IMR-90 (cell line): Measurements from ENCODE around the gene GCSAM. TPM values are rescaled to one million over a fixed set of nuclear protein-coding genes. Genes with fewer than 3 reads are reported as not detected.

Experiments
- ATAC-seq: fragments of 200-7000 bp; cut with Tn5 transposase; 2 replicates; pipeline ENCODE4 v1.9.1; 2020; ENCODE audit warnings: low read depth, mild to moderate bottlenecking, moderate library complexity
- BruUV-seq: library from RNA; stranded (reverse); fragments of 400-500 nt; replicated peaks from 2 replicates; lab custom pipeline; 2021; lab: Mats Ljungman, UMichigan
- CTCF ChIA-PET: fragments of 300-600 bp; formaldehyde crosslinking; extraction: SDS; loops from one replicate; lab custom pipeline; 2021; ENCODE audit warnings: antibody characterized with exemption; lab: Yijun Ruan, JAX
- POLR2A ChIA-PET: fragments of 300-600 bp; sonication (Branson Sonifier 250); formaldehyde crosslinking; loops from one replicate; lab custom pipeline; 2022; ENCODE audit warnings: antibody characterized with exemption; ENCODE audit not compliant: unreplicated experiment; lab: Charles Lee
- DNase-seq: peaks from one replicate; pipeline ENCODE4 v3.0.0; 2013
- H2AFZ ChIP-seq: replicated peaks from 2 replicates; pipeline ENCODE3; 2013; ENCODE audit warnings: low read length, mild to moderate bottlenecking; ENCODE audit not compliant: poor library complexity
- H2AK5ac ChIP-seq: 2 replicates; pipeline ENCODE4 v1.6.1; 2013; ENCODE audit warnings: low read depth, low read length, inconsistent platforms
- H2AK9ac ChIP-seq: replicated peaks from 2 replicates; pipeline ENCODE3; 2013; ENCODE audit warnings: mild to moderate bottlenecking, low read depth, low read length, moderate library complexity; ENCODE audit not compliant: poor library complexity
- H2BK120ac ChIP-seq: 2 replicates; pipeline ENCODE4 v1.6.1; 2013; ENCODE audit warnings: low read depth, low read length, inconsistent platforms
- H2BK15ac ChIP-seq: 3 replicates; pipeline ENCODE4 v1.6.1; 2013; ENCODE audit warnings: low read depth, low read length, inconsistent platforms
- H2BK20ac ChIP-seq: 2 replicates; pipeline ENCODE4 v1.6.1; 2013; ENCODE audit warnings: low read depth, mild to moderate bottlenecking, inconsistent platforms, low read length, moderate library complexity
- H2BK5ac ChIP-seq: 2 replicates; pipeline ENCODE4 v1.6.1; 2013; ENCODE audit warnings: mild to moderate bottlenecking, low read depth, low read length, inconsistent platforms; ENCODE audit not compliant: poor library complexity, severe bottlenecking
- H3K14ac ChIP-seq: replicated peaks from 2 replicates; pipeline ENCODE4 v1.6.1; 2013; ENCODE audit warnings: low read depth, low read length, inconsistent platforms
- H3K18ac ChIP-seq: 2 replicates; pipeline ENCODE4 v1.6.1; 2013; ENCODE audit warnings: low read depth, low read length, control low read depth
- H3K23ac ChIP-seq: 2 replicates; pipeline ENCODE4 v1.6.1; 2013; ENCODE audit warnings: low read depth, low read length, inconsistent platforms
- H3K27ac ChIP-seq: 2 replicates; pipeline ENCODE4 v1.5.1; 2013; ENCODE audit warnings: mild to moderate bottlenecking, control low read depth, low read length; ENCODE audit not compliant: insufficient read depth
- H3K27me3 ChIP-seq: 2 replicates; pipeline ENCODE4 v1.6.1; 2013; ENCODE audit warnings: low read length; ENCODE audit not compliant: control insufficient read depth, insufficient read depth
- H3K36me3 ChIP-seq: 2 replicates; pipeline ENCODE4 v1.6.1; 2013; ENCODE audit warnings: low read length, mixed read lengths; ENCODE audit not compliant: control insufficient read depth, insufficient read depth
- H3K4ac ChIP-seq: 2 replicates; pipeline ENCODE4 v1.6.1; 2013; ENCODE audit warnings: low read depth, low read length, inconsistent platforms
- H3K4me1 ChIP-seq: 2 replicates; pipeline ENCODE4 v1.6.1; 2013; ENCODE audit warnings: low read length, mixed read lengths; ENCODE audit not compliant: control insufficient read depth, insufficient read depth
- H3K4me2 ChIP-seq: 2 replicates; pipeline ENCODE4 v1.6.1; 2013; ENCODE audit warnings: low read depth, mild to moderate bottlenecking, control low read depth, low read length, moderate library complexity
- H3K4me3 ChIP-seq: 2 replicates; pipeline ENCODE4 v1.5.1; 2013; ENCODE audit warnings: low read depth, mild to moderate bottlenecking, control low read depth, low read length, moderate library complexity; ENCODE audit not compliant: insufficient read depth
- H3K56ac ChIP-seq: 2 replicates; pipeline ENCODE4 v1.6.1; 2013; ENCODE audit warnings: low read length, inconsistent platforms; ENCODE audit not compliant: insufficient read depth; ENCODE audit errors: extremely low read depth
- H3K79me1 ChIP-seq, 2 experiments: 2 replicates each; pipeline ENCODE4 v1.6.1; 2013; ENCODE audit warnings: low read length in 2 of 2, inconsistent platforms in 1 of 2, low read depth in 1 of 2
- H3K9ac ChIP-seq: 2 replicates; pipeline ENCODE4 v1.6.1; 2013; ENCODE audit warnings: low read depth, low read length, control low read depth
- H3K9me1 ChIP-seq: 2 replicates; pipeline ENCODE4 v1.6.1; 2013; ENCODE audit warnings: low read length, inconsistent platforms; ENCODE audit not compliant: insufficient read depth
- H3K9me3 ChIP-seq: 2 replicates; pipeline ENCODE4 v1.6.1; 2013; ENCODE audit warnings: low read length; ENCODE audit not compliant: control insufficient read depth, insufficient read depth
- H4K20me1 ChIP-seq: 2 replicates; pipeline ENCODE4 v1.6.1; 2013; ENCODE audit warnings: low read length, inconsistent platforms; ENCODE audit not compliant: insufficient read depth
- H4K5ac ChIP-seq: 2 replicates; pipeline ENCODE4 v1.6.1; 2013; ENCODE audit warnings: mild to moderate bottlenecking, low read depth, low read length, control low read depth
- H4K8ac ChIP-seq, 2 experiments: 2 replicates each; pipeline ENCODE4 v1.6.1; 2013; ENCODE audit warnings: low read depth in 2 of 2, low read length in 2 of 2, control low read depth in 1 of 2, inconsistent platforms in 1 of 2
- H4K91ac ChIP-seq: 2 replicates; pipeline ENCODE4 v1.6.1; 2013; ENCODE audit warnings: low read depth, low read length, inconsistent platforms; ENCODE audit not compliant: insufficient read depth
- BHLHE40 ChIP-seq: fragments of 150-350 bp; IDR thresholded peaks from 2 replicates; pipeline ENCODE4 v1.6.1; 2016; ENCODE audit warnings: mild to moderate bottlenecking, low read depth, low read length
- WGBS, 2 experiments: methylation state at CpG; one replicate each; pipeline versions ENCODE4 v1.1.5 to v1.1.7; 2013; ENCODE audit warnings: missing lambda C conversion rate in 2 of 2; ENCODE audit not compliant: insufficient read length in 1 of 2; ENCODE audit errors: extremely low coverage in 2 of 2; 5-methylcytosine and 5-hydroxymethylcytosine counted together
- dilution Hi-C: fragments of 300-500 bp; cut with HindIII; formaldehyde crosslinking; loops from one replicate; pipeline ENCODE4 v1.14.3; 2018; ENCODE audit warnings: low sequenced_read_pairs; ENCODE audit not compliant: unreplicated experiment
- in situ Hi-C: fragments of 300-500 bp; cut with MboI; formaldehyde crosslinking; loops from 3 replicates; pipeline ENCODE4 v1.14.3; 2019; ENCODE audit warnings: low sequenced_read_pairs, inconsistent platforms, mixed read lengths
- intact Hi-C: fragments of 100-400 bp; cut with micrococcal nuclease; formaldehyde crosslinking; loops from 2 replicates; pipeline ENCODE4 v1.10.0; 2022
- polyA plus RNA-seq, 3 experiments: library from polyadenylated mRNA; depleted of rRNA; stranded (reverse); fragments of >200 nt; gene quantifications; 2 replicates each; pipeline ENCODE4 v1.2.3, GENCODE V29; 2012; ENCODE audit warnings: low replicate concordance in 1 of 3
- total RNA-seq: library from RNA; depleted of rRNA; stranded (reverse); fragments of >200 nt; gene quantifications from 2 replicates; pipeline ENCODE4 v1.2.3, GENCODE V29; 2012

Gene GCSAM
- total and polyA plus RNA-seq, 2 of the 4 experiments (the other 2 are of a cell fraction), result not detected

GRCh38 chr3:112115806-112116383 is 17.2 kb downstream of the GCSAM start:
- no peak overlapping the region for H3K18ac ChIP-seq
- H4K91ac ChIP-seq, result no peak overlapping the region
- H2AFZ ChIP-seq, result no peak overlapping the region
- no peak overlapping the region for H2BK20ac ChIP-seq
- no peak overlapping the region for H4K8ac ChIP-seq
- H3K14ac ChIP-seq, result no peak overlapping the region
- H2BK15ac ChIP-seq, result no peak overlapping the region
- H3K9me1 ChIP-seq, result no peaks in the 10 kb centered on the region
- H3K27ac ChIP-seq, result no peak overlapping the region
- ATAC-seq (no peak), DNase-seq (no peak)
- H3K9ac ChIP-seq, result no peak overlapping the region
- H3K56ac ChIP-seq, result no peak overlapping the region
- 100% methylated on average over 1 of the region's 6 CpGs; no CpG with 5 or more reads in 1 of the 2 experiments for WGBS, 2 experiments
- H3K27me3 ChIP-seq, result no peaks in the 10 kb centered on the region
- H3K23ac ChIP-seq, result no peak overlapping the region
- H4K5ac ChIP-seq, result no peak overlapping the region
- dilution Hi-C loops (no loop called here), in situ Hi-C loops (no loop called here), intact Hi-C loops (no loop called here)
- no peaks in the 10 kb centered on the region for H3K9me3 ChIP-seq
- peaks cover 6% of the 10 kb centered on the region for H3K36me3 ChIP-seq
- no peak for TF ChIP-seq BHLHE40
- H3K4ac ChIP-seq, result no peak overlapping the region
- no peak overlapping the region for H3K4me2 ChIP-seq
- no peak overlapping the region for H3K4me3 ChIP-seq
- no peaks in the 10 kb centered on the region for H3K4me1 ChIP-seq
- peaks cover 0 to 5% of the 10 kb centered on the region in 2 experiments; a peak in 1 of 4 replicates for H3K79me1 ChIP-seq
- no peak overlapping the region for H2AK9ac ChIP-seq
- no TSS peak for BruUV-seq
- no peaks in the 10 kb centered on the region for H4K20me1 ChIP-seq
- ChIA-PET CTCF (no interaction called here), POLR2A (no interaction called here)
- H2BK5ac ChIP-seq, result no peak overlapping the region
- no peak overlapping the region for H2BK120ac ChIP-seq
- no peak overlapping the region for H2AK5ac ChIP-seq
